HG03571 (cell line): ENCODE results near the gene GADD45GIP1.
"Not testable (repeated sequence)": the region's sequence is repeated elsewhere in the genome, so short reads cannot be mapped to it uniquely, and the experiment has no call there.

ENCODE experiments used
- ATAC-seq: cut with Tn5 transposase; IDR thresholded peaks from one replicate; pipeline ENCODE4 v1.9.1; 2021; ENCODE audit not compliant: unreplicated experiment

Gene GADD45GIP1

GRCh38 chr19:12990431-12990830 is 33.4 kb upstream of the GADD45GIP1 start:
- ATAC-seq, result no peak

GRCh38 chr19:12987781-12988180 is 30.8 kb upstream of the GADD45GIP1 start:
- no peak for ATAC-seq

- ATAC-seq, result no peak
These were observed 30.2 kb upstream of the GADD45GIP1 start for GRCh38 chr19:12987190-12987589.

- no peak for ATAC-seq
These were observed 29.7 kb upstream of the GADD45GIP1 start for GRCh38 chr19:12986726-12987125.

GRCh38 chr19:12985049-12985776 is 28.2 kb upstream of the GADD45GIP1 start:
- no peak for ATAC-seq

- no peak for ATAC-seq
These were observed 27.6 kb upstream of the GADD45GIP1 start for GRCh38 chr19:12984683-12985048.

- ATAC-seq, result no peak
These were observed 27.2 kb upstream of the GADD45GIP1 start for GRCh38 chr19:12984143-12984627.

GRCh38 chr19:12983542-12984142 is 26.6 kb upstream of the GADD45GIP1 start:
- no peak for ATAC-seq

GRCh38 chr19:12983091-12983490 is 26.1 kb upstream of the GADD45GIP1 start:
- ATAC-seq, result no peak

- no peak for ATAC-seq
These were observed 25.6 kb upstream of the GADD45GIP1 start for GRCh38 chr19:12982648-12983047.

GRCh38 chr19:12979974-12980373 is 23.0 kb upstream of the GADD45GIP1 start:
- no peak for ATAC-seq

- not testable (repeated sequence) for ATAC-seq
These were observed 19.1 kb upstream of the GADD45GIP1 start for GRCh38 chr19:12976109-12976508.

GRCh38 chr19:12975221-12975741 is 18.3 kb upstream of the GADD45GIP1 start:
- ATAC-seq, result no peak

GRCh38 chr19:12974301-12975220 is 17.5 kb upstream of the GADD45GIP1 start:
- ATAC-seq, result no peak

GRCh38 chr19:12973236-12973635 is 16.2 kb upstream of the GADD45GIP1 start:
- ATAC-seq, result no peak

- no peak for ATAC-seq
These were observed 13.2 kb upstream of the GADD45GIP1 start for GRCh38 chr19:12970070-12970820.

GRCh38 chr19:12969292-12969988 is 12.4 kb upstream of the GADD45GIP1 start, which contains the start of gene DAND5:
Gene DAND5, plus strand, starts transcription at chr19:12969576. Its CDS starts 85 bp downstream, at chr19:12969661.
- no peak for ATAC-seq

- ATAC-seq, result no peak
These were observed 10.9 kb upstream of the GADD45GIP1 start for GRCh38 chr19:12967907-12968306.

- ATAC-seq, result no peak
These were observed 8.8 kb upstream of the GADD45GIP1 start for GRCh38 chr19:12965812-12966135.
